ENCODE results near the gene CDH26.

Gene CDH26

GRCh38 chr20:60026010-60026409 is 67.8 kb downstream of the CDH26 start:
- TF ChIP-seq GATA2 (IDR thresholded peaks at IDR 0.05; ENCODE audit: low read depth, low read length): no peak

GRCh38 chr20:60030471-60030870 is 72.2 kb downstream of the CDH26 start:
- TF ChIP-seq GATA2 (IDR thresholded peaks at IDR 0.05; ENCODE audit: low read depth, low read length) (no peak), GATA3 (IDR thresholded peaks at IDR 0.05; ENCODE audit: low read depth, low read length) (no peak)

DNA sequence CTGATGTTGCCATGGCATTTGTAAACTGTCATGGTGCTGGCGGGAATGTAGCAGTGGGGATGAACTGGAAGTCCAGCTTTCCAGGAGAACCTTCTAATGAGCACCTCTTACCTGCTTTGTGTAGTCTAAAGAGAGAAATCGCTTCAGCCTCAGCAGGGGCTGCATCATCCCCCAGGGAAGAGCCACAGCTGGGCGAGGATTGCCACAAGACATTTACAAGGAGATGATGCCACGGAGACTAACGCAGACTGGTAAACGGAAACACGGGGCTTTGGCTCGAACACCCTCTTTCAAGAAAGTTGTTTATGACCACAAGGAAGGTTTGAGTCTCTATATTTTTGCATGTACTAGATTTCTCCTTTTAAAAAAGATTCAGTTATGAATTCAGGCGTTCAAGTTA is 72.9 kb downstream of the CDH26 start:
- TF ChIP-seq GATA2 (IDR thresholded peaks at IDR 0.05; ENCODE audit: low read depth, low read length): no peak
- TF ChIP-seq GATA3 (IDR thresholded peaks at IDR 0.05; ENCODE audit: low read depth, low read length): no peak

DNA sequence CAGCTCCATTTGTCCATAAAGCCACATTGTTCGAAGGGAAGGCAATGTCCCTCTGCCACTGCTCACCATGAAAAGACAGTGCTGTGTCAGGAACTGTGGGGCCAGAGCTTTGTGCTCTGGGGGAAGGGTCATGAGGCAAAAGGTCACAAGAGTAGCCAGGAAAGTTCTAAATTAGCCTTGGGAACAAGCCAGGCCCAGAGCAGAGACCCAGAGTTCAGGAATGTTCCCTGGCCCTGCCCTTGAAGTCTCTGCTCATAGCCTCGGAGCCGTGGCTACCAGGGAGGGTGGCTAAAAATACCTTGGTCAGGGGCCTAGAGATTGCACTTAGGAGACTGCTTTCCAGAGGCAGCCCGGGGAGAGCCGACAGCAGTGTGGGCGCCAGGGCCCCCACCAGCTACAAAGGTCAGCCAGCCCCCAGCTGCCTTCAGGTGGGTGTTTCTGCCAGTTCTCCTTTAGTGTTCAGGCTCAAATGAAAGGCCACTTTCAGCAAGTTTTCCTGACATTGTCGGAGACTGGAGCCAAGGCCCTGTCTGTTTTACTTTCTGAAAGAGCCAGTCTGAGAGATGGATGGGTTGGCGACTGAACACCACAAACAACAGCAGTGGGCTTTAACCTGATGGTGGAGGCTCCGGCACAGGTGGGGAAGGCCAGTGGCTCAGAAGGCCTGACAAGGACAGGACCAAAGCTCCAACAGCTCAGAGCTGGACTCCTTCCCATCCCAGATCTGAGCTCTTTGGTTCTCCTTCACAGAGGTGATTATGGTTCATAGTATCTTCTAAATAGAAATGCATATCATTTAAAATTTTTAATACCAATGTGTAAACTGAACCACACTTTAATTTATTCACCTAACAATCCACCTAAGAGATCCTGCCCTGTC is 76.2 kb downstream of the CDH26 start:
- TF ChIP-seq GATA2 (IDR thresholded peaks at IDR 0.05; ENCODE audit: low read depth, low read length) (no peak), GATA3 (IDR thresholded peaks at IDR 0.05; ENCODE audit: low read depth, low read length) (no peak)

- TF ChIP-seq GATA2 (IDR thresholded peaks at IDR 0.05; ENCODE audit: low read depth, low read length) (no peak), GATA3 (IDR thresholded peaks at IDR 0.05; ENCODE audit: low read depth, low read length) (no peak)
Measured at GRCh38 chr20:60035486-60035885, 77.3 kb downstream of the CDH26 start.

GRCh38 chr20:60036346-60036745 is 78.1 kb downstream of the CDH26 start:
- no peak for TF ChIP-seq GATA2 (IDR thresholded peaks at IDR 0.05; ENCODE audit: low read depth, low read length)
- no peak for TF ChIP-seq GATA3 (IDR thresholded peaks at IDR 0.05; ENCODE audit: low read depth, low read length)

- TF ChIP-seq GATA3 (IDR thresholded peaks at IDR 0.05; ENCODE audit: low read depth, low read length) (no peak), GATA2 (IDR thresholded peaks at IDR 0.05; ENCODE audit: low read depth, low read length) (no peak)
Measured at GRCh38 chr20:60036746-60037499, 78.7 kb downstream of the CDH26 start.

DNA sequence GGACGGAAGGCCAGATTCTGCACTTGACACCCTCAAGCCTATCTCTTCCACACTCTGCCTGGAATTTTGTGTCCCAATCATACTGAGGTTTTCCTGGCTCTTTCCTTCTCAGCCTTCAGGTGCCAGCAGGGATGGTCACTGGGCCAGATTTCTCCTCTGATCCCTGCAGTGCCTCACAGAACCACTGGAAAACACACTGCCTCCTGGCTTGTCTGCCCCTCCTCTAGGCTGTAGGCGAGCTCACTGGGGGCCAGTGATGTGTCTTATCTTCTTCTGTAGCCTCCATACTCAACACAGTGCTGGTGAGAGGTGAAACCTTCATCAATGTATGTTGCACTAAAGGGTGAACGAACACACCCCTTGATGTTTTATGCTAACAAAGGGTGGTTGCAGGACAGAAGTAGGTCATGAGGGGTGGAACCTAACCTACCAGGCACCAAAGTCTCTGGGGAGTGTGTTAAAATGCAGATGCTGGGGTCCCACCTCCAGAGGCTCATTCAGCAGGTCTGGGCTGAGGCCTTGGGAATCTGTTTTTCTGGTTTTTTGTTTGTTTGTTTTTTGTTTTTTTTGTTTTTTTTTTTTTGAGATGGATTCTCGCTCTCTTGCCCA is 80.3 kb downstream of the CDH26 start:
- TF ChIP-seq GATA3 (IDR thresholded peaks at IDR 0.05; ENCODE audit: low read depth, low read length): no peak
- TF ChIP-seq GATA2 (IDR thresholded peaks at IDR 0.05; ENCODE audit: low read depth, low read length): no peak

DNA sequence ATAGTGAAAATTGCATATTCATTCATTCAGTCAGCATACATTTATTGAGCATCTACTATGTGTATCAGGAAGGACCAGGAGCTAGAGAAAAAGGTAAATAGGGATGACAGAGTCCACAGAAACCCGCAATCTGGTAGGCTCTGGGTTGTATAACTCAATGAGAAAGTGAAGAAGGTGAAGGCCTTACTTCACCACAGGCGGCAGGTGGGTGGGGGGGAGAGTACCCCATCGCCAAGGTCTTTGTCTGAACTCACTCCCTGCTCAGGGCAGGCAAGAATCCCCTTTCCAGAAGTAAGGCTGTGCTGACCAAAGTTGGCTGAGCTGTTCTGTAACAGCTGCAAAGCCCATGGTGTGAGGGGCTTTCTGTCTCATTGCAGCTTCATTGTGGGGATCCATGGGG is 81.3 kb downstream of the CDH26 start:
- TF ChIP-seq GATA3 (IDR thresholded peaks at IDR 0.05; ENCODE audit: low read depth, low read length) (no peak), GATA2 (IDR thresholded peaks at IDR 0.05; ENCODE audit: low read depth, low read length) (no peak)

GRCh38 chr20:60040471-60041162 is 82.4 kb downstream of the CDH26 start:
- no peak for TF ChIP-seq GATA2 (IDR thresholded peaks at IDR 0.05; ENCODE audit: low read depth, low read length)
- TF ChIP-seq GATA3 (IDR thresholded peaks at IDR 0.05; ENCODE audit: low read depth, low read length): no peak

DNA sequence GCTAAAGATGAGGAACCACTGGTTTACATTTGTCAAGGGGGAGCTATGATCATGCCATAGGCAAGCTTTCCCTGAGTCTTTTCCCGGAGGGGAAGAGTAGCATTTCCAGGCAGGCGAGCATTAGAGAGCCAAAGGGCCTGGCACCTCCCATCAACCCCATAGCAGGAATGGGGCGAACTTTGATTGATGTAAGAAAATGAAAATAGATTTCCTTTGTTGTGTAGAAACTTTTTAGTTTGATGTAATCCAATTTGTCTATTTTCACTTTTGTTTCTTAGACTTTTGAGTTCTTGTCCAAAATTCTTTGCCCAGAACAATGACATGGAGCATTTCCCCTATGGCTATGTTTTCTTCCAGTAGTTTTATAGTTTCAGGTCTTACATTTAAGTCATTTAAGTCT is 85.2 kb downstream of the CDH26 start:
- no peak for TF ChIP-seq GATA2 (IDR thresholded peaks at IDR 0.05; ENCODE audit: low read depth, low read length)
- no peak for TF ChIP-seq GATA3 (IDR thresholded peaks at IDR 0.05; ENCODE audit: low read depth, low read length)

GRCh38 chr20:60046011-60046413 is 87.8 kb downstream of the CDH26 start:
- TF ChIP-seq GATA2 (IDR thresholded peaks at IDR 0.05; ENCODE audit: low read depth, low read length) (no peak), GATA3 (IDR thresholded peaks at IDR 0.05; ENCODE audit: low read depth, low read length) (no peak)

DNA sequence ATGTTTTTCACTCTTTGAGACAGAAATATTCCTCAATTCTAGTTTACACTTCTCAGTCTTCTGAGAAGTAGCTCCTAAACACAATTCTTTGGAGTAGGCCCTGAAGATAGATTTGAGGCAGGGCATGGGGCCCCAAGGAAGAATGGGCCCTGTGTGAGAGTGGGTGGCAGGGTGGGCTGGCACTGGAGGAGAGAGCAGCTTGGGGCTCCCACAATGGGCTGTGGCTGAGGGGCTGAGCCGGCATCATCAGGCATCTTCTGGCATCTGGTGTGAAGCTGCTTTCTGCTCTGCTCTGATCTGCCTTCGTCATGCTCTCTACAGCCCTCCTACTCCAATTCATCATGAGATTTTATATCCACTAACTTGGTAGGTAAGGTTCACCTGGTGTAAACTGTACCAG is 88.2 kb downstream of the CDH26 start:
- TF ChIP-seq GATA2 (IDR thresholded peaks at IDR 0.05; ENCODE audit: low read depth, low read length): no peak
- TF ChIP-seq GATA3 (IDR thresholded peaks at IDR 0.05; ENCODE audit: low read depth, low read length): no peak

GRCh38 chr20:60046860-60047259 is 88.6 kb downstream of the CDH26 start:
- TF ChIP-seq GATA3 (IDR thresholded peaks at IDR 0.05; ENCODE audit: low read depth, low read length): no peak
- TF ChIP-seq GATA2 (IDR thresholded peaks at IDR 0.05; ENCODE audit: low read depth, low read length): no peak

All from SH-SY5Y (cell line).